ENCODE data around the gene DYSF.

DNA sequence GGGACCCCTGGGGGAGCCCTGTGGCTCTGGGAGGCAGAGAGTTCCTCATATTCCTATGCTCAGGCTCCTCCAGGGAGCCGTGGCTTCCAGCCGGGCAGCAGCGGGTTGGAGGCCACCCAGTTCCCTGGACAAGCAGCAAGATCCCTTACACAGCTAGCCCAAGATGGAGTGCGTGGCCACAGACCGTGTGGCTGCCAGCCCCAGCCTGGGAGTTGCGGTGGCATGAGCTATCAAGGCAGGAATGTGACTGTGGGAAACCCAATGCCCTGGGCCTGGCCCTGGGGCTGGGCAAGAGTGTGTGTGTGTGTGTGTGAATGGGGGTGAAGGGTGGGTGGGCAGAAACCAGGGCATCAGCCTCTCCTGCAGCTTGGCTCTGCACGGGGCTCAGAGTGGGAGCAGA is 130.5 kb downstream of the DYSF start:
- no peak for TF ChIP-seq POLR2AphosphoS5 (IDR thresholded peaks at IDR 0.05; ENCODE audit: borderline replicate concordance, low read depth, low read length)
- TF ChIP-seq EZH2 (IDR thresholded peaks at IDR 0.05): no peak
- no peak for TF ChIP-seq FOXP2 (optimal IDR thresholded peaks at IDR 0.05; ENCODE audit: control extremely low read depth, extremely low read length, insufficient read depth)

All from SK-N-MC (cell line).